GM12801 (cell line): Measurements from ENCODE around the gene GK.

Experiments used
- TF ChIP-seq, protein P1 (sequence below): IDR thresholded peaks from one replicate; pipeline ENCODE4 v1.5.1; 2011; ENCODE audit warnings: control low read depth; ENCODE audit not compliant: insufficient read length; ENCODE audit errors: extremely low read depth

GK gene

DNA sequence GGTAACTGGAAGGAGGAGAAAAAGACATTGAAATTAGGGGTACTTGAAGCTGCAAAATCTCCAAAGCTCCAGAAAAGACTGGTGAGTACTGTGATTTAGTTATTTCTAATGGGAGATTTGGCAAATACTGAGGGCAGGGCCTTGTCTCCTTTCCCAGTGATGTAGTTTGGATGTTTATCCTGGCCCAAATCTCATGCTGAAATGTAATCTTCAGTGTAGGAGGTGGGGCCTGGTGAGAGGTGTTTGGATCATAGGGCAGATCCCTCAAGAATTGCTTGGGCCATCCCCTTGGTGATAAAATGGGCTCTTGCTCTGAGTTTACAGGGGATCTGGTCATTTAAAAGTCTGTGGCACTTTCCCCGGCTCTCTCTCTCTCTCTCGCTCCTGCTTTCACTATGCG is 33.1 kb upstream of the GK start:
- TF ChIP-seq, protein P1, sequence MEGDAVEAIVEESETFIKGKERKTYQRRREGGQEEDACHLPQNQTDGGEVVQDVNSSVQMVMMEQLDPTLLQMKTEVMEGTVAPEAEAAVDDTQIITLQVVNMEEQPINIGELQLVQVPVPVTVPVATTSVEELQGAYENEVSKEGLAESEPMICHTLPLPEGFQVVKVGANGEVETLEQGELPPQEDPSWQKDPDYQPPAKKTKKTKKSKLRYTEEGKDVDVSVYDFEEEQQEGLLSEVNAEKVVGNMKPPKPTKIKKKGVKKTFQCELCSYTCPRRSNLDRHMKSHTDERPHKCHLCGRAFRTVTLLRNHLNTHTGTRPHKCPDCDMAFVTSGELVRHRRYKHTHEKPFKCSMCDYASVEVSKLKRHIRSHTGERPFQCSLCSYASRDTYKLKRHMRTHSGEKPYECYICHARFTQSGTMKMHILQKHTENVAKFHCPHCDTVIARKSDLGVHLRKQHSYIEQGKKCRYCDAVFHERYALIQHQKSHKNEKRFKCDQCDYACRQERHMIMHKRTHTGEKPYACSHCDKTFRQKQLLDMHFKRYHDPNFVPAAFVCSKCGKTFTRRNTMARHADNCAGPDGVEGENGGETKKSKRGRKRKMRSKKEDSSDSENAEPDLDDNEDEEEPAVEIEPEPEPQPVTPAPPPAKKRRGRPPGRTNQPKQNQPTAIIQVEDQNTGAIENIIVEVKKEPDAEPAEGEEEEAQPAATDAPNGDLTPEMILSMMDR = no peak

DNA sequence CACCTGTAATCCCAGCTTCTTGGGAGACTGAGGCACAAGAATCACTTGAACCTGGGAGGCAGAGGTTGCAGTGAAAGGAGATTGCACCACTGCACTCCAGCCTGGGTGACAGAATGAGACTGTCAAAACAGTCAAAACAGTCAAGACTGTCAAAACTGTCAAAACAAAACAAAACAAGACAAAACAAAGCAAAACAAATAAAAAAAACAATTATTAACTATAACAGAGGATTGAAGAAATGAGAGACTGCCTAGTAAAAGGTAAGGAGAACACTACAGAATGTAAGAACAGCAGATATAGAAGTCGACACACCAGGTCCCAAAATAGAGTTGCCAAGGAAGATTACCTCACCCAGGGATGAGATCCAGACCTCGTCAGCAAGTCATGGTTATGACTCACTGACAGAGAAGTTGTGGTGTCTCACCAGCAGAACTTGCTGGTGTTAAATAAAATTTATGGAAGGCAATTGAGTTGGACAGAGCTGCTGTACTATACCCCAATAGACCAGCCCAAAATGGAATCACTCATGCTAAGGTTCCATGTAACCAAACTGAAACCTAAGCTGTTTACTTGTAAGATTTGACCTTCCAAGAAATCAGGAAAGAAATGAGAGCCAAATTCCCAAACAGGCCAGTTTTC is 32.1 kb upstream of the GK start:
- TF ChIP-seq, protein P1 = no peak

DNA sequence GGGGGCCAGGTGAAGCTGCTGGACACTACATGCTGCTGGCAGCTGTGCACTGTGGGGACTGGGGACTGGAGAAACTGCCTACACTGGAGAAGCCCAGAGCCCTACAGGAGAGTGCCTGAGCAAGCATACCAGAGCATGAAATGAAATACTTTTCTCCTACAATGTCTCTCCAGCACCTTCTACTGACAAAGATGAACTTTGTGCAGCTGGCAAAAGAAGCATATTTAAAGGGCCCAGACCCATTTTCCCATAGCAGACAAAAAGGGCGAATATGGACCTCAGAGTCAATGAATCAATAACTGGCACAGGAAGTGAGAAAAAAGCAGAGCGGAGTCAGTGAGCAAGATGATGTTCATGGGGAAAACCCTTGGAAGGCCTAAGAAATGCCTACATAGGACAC is 30.9 kb upstream of the GK start:
- TF ChIP-seq, protein P1 = no peak

DNA sequence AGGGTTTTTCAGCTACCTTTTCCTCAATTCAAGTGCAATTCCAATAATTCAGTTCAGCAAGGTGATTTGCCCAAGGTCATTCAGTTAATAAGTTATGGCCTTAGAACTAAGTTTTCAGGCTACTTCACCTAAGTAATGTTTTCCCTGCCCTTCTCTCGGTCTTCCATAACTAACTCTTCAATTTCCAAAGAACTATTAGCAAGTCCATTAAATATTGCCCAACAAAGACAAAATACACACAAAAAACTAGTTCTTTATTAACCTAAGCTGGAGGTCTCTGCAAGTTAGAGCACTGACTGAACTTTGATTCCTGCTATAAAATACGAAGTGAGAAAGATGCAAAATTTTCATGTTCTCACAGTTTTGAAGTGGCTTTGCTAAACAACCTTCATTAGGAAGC is 26.8 kb upstream of the GK start:
- TF ChIP-seq, protein P1 = no peak

DNA sequence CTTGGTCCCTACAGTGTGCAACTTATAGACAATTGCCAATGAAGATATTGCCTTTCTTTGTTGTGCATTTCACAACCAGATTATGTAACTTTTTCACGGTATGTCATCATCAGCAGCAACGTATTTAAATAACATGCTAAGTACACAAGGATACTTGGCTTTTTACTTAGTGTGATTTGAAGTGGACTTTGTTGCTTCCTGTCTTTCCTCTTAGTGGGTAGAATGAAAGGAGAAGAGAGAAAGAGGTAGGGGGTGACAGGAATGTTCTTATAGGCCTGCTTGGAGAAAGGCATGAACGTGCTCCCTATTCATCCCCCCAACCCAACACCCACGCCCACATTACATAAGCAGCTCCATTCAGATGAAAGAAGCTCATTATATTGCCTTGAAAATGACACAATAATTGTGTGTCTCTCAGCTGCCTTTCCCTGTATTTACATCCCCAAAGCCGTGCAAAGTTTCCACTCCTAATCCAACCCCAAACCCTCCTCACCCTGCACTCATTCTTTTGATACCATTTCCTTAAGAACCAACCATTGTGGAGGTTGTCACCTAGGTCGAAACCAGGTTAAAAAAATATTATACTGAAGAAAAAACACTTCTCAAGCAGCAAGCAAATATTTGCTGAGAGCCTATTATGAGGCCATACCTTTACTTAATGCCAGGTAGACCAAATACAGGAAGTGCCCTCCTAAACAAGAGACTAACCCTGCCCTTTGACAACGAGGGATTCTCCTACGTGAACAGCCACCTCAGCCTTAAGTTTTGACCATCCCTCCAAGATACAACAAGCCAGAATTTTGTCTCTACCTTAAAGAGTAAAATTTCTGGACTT is 25.2 kb upstream of the GK start:
- TF ChIP-seq, protein P1 = no peak

DNA sequence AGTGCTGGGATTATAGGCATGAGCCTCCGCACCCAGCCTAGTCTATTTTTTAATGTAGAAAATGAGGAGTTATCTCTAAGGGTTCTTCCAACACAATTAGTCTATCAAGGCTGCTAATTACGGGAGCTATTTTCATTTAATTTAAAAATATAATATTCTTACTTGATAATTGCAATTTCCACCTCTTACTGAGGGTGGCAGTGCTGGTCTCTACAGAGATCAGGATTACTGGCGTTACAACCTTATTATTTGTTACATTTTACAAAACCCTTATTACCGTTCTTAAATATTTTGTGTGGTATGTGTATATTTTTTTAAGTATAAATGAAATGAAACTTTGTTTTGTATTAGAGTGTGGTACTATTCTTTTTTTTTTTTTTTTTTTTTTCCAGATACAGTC is 17.6 kb upstream of the GK start:
- TF ChIP-seq, protein P1 = no peak

DNA sequence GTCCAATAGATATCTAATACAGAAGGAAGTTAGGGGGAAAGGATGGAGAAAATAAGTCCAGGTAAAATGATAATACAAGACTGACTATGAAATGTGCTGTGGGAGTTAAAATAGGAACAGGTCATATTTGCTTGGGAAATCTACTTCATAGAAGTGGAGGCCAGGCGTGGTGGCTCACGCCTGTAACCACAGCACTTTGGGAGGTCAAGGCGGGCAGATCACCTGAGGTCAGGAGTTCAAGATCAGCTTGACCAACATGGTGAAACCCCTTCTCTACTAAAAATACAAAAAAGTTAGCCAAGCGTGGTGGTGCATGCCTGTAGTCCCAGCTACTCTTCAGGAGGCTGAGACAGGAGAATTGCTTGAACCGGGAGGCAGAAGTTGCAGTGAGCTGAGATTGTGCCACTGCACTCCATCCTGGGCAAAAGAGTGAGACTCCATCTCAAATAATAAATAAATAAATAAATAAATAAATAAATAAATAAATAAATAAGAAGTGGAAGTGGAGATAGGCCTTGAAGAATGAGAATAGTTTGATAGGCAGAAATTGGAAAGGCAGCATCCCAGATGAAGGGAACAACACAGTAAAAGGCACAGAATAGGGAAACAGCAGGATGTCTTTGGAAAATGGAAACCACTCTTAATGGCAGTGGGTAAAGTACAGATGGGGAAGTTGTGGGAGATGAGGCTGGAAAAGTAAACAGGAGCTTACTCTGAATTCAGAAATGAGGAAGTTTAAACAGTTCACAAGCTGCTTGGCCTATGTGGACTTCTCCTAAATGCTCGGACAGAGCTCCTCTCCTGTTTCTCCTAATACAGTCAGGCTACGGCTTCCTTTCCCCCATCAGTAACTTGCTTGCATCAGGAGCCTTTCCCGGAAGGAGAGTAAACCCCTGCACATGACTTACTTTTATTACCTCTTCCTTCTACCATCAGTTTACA is 15.1 kb upstream of the GK start:
- TF ChIP-seq, protein P1 = no peak
